NCI-H2196 treated with DMSO at 0.1 percent for 48 hours (cell line): Measurements from ENCODE around the gene SAMD13.
A peak's percentile ranks its signal among the peaks of the same experiment; 100 is the strongest.
"Not testable (repeated sequence)": the region's sequence is repeated elsewhere in the genome, so short reads cannot be mapped to it uniquely, and the experiment has no call there.

Source experiments
- DNase-seq: peaks from one replicate; lab custom pipeline; 2025; ENCODE audit not compliant: unreplicated experiment; lab: John Stamatoyannopoulos, UW

The SAMD13 gene

GRCh38 chr1:84283381-84283780 is 18.1 kb upstream of the SAMD13 start:
- no peak for DNase-seq

- DNase-seq: no peak
Measured at GRCh38 chr1:84286071-84286470, 15.4 kb upstream of the SAMD13 start.

- DNase-seq: not testable (repeated sequence)
Measured at GRCh38 chr1:84287389-84287788, 14.1 kb upstream of the SAMD13 start.

GRCh38 chr1:84289169-84289785 is 12.2 kb upstream of the SAMD13 start:
- no peak for DNase-seq

GRCh38 chr1:84291882-84292655 is 9.4 kb upstream of the SAMD13 start:
- no peak for DNase-seq

GRCh38 chr1:84293766-84294165 is 7.7 kb upstream of the SAMD13 start:
- no peak for DNase-seq

GRCh38 chr1:84294751-84295150 is 6.8 kb upstream of the SAMD13 start:
- no peak for DNase-seq

GRCh38 chr1:84297546-84298244 is 3.8 kb upstream of the SAMD13 start:
- DNase-seq: no peak

GRCh38 chr1:84298328-84298683 is 3.2 kb upstream of the SAMD13 start:
- peak; percentile 17 for DNase-seq

GRCh38 chr1:84298684-84299535 is 2.6 kb upstream of the SAMD13 start:
- no peak for DNase-seq

- DNase-seq: no peak
Measured at GRCh38 chr1:84299536-84300170, 1.9 kb upstream of the SAMD13 start.

GRCh38 chr1:84300501-84300900 is 1.0 kb upstream of the SAMD13 start:
- no peak for DNase-seq

GRCh38 chr1:84301785-84302385 is 377 bp downstream of the SAMD13 start:
- DNase-seq: no peak

GRCh38 chr1:84303314-84303830 is 1.9 kb downstream of the SAMD13 start:
- DNase-seq: no peak

- DNase-seq: no peak
Measured at GRCh38 chr1:84307398-84307797, 5.9 kb downstream of the SAMD13 start.

GRCh38 chr1:84311296-84311695 is 9.8 kb downstream of the SAMD13 start:
- no peak for DNase-seq

- no peak for DNase-seq
Measured at GRCh38 chr1:84319662-84320061, 18.2 kb downstream of the SAMD13 start.

- DNase-seq: no peak
Measured at GRCh38 chr1:84327830-84328229, 26.3 kb downstream of the SAMD13 start.

GRCh38 chr1:84330125-84330984 is 28.8 kb downstream of the SAMD13 start:
- DNase-seq: no peak
